HG03095 (cell line): ENCODE data around the gene DSG2.
A peak's percentile ranks its signal among the peaks of the same experiment; 100 is the strongest.

ENCODE experiments used
- ATAC-seq: cut with Tn5 transposase; IDR thresholded peaks from one replicate; pipeline ENCODE4 v1.9.1; 2021; ENCODE audit warnings: moderate library complexity; ENCODE audit not compliant: unreplicated experiment

Gene DSG2

DNA sequence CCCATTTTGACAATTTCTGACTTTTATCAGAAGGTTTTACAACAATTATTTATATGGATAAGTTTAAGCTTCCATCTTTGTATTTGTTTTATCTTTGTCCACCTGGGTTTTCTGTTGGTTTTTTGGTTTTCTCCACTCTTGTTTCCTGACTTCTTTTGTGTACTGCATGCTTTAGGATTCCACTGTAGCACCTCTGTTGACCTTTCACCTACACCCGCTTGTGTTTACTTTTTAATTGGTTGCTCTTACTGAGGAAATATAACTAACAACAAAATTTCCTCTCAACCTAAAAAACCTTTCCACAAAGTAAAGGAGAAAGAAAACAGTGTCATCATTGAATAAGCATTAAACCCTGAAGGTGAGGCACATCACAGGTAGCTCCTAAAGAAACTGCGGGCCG is 53.9 kb downstream of the DSG2 start:
- ATAC-seq, result no peak

DNA sequence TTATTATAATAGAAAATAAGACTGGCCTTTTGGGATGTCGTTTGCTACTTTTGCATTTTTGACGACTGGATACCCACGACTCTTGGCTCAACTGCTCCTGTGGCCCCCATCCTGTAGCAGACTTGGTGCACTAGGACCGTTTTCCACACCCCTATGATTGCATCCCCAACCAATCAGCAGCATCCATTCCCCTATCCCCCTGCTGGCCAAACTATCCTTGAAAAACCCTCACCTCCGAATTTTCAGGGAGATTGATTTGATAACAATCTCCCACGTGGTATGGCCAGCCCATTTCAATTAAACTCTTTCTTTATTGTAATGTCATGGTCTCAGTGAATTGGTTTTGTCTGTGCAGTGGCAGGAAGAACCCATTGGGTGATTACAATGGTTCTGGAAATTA is 55.8 kb downstream of the DSG2 start:
- no peak for ATAC-seq

DNA sequence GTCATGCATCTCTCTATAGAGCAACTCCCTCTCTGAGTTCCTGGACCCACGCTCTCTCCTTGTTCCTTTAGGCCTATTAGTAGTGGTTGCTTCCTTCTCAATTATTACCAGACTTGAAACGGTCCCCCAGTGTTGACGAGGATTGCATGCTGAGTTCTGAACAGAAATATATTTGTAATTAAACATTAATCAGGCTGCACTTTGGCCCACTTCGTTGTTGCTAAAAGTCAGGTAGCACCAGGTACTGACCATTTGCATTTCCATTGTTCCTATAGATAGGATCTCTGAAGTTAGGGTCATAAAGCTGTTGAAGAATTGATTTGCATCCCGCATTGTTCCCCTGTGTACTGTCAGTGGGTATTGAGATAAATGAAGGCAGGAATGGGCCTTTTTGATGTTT is 56.8 kb downstream of the DSG2 start:
- no peak for ATAC-seq

DNA sequence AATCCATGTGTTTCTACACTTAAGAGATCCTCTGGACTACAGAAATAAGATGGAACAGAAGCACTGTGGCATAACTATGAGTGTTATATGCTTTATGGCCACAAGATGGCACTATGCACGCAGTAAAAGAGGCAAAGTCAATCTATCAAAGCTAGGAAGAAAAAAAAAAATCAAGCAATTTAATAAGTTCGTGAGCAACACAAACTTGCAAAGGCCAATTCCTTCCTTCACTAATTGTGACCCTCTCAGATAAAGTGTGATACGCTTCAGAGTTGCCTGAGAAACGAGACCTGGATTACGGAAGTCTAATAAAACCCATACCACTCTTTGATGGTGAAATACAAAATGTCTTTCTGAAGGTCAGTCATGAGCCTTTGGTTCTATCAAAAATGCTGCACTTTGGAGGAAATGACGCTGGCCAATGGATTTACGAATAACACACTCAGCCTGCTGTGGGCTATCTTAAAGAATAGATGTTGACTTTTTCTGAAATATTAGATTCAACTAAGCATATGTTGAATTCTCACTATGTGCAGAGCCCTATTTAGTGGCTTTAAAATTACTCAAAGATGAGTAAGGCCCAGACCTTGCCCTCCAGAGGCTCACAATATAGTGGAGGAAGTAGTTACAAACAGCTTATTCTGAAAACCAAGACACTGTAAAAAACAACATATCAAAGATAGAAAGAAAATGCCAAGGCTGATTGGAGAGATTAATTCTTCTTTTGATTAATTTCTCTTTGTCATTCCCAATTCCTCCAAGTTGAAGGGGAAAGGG is 58.2 kb downstream of the DSG2 start:
- no peak for ATAC-seq

DNA sequence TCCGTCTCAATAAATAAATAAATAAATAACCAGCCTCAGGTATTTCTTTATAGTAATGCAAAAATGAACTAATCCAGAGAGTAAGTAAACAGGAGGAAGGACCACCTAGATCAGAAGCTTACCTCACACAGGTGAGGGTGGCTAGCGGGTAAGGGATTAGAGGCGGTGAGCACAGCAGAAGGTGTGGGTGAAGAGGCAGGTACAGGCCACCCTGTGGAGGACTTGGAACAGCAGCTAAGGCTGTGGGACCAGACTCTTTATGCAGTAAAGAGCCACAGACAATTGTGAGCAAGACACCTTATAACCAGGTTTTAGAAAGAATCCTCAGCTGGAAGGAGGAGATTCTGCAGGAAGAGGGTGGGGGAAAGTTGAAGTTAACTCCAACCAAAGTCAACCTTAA is 59.5 kb downstream of the DSG2 start:
- no peak for ATAC-seq

DNA sequence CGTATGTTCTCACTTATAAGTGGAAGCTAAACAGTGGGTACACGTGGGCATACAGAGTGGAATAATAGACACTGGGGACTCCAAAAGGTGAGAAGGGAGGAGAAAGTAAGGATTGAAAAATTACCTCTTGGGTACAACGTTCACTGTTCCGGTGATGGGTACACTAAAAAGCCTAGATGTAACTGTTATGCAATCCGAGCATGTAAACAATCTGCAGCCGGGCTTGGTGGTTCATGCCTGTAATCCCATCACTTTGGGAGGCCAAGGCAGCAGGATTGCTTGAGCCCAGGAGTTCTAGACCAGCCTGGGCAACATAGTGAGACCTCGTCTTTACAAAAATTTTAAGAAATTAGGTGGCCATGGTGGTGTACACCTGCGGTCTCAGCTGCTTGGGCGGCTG is 60.6 kb downstream of the DSG2 start:
- no peak for ATAC-seq

DNA sequence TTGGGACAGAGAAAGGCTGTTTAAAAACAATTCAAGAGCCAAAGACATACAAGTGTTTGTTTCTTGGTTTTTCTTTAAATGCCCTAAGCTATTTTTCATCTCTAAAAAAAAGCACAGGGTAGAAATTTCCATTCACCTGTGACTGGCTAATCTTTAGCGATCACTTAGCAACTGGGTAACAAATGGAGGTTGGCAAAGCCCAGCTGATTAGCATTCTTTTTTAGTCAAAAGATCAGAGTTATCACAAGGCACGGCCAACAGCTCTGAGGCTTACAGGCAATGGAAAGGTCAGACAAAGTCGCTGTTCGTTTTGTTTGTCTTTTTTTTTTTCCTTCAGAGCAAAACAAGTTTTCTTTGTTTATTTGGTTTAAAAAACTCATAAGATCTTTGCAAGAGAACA is 64.7 kb downstream of the DSG2 start:
- no peak for ATAC-seq

DNA sequence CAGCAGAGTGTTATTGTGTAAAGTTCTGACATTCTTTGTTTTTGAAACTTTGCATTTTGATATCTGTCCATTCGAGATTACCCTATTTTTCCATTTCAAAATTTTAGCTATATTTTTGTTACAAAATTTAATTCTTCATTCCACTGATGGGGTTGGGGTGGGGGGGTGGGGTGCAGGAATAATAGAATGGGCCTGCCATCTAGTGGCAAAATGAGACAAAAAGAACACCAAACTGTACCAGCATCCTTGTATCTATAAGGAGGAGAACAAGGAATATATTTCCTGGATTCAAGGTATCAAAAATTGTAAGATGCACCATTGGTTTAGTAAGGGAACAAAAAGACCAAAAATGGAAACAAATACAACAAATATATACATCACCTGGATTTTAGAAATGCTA is 65.8 kb downstream of the DSG2 start:
- no peak for ATAC-seq

DNA sequence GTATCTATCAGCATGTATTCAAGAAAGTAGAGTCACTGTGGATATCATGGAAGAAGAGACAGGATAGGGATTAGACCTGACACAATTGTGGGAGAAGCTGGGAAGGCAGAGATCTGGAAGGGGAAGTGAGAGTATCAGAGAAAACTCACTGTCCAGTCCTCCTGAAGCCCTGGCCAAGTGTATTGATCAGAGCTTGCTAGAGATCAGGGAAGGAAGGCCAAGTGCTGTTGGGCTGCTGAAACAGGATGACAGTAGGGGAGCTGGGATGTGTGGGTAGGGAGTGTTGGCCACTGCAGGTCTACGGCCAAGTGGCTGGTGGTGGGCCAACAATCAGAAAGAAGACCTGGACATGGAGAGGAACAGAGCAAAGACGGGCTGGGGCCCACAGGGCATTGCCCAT is 67.4 kb downstream of the DSG2 start:
- no peak for ATAC-seq

DNA sequence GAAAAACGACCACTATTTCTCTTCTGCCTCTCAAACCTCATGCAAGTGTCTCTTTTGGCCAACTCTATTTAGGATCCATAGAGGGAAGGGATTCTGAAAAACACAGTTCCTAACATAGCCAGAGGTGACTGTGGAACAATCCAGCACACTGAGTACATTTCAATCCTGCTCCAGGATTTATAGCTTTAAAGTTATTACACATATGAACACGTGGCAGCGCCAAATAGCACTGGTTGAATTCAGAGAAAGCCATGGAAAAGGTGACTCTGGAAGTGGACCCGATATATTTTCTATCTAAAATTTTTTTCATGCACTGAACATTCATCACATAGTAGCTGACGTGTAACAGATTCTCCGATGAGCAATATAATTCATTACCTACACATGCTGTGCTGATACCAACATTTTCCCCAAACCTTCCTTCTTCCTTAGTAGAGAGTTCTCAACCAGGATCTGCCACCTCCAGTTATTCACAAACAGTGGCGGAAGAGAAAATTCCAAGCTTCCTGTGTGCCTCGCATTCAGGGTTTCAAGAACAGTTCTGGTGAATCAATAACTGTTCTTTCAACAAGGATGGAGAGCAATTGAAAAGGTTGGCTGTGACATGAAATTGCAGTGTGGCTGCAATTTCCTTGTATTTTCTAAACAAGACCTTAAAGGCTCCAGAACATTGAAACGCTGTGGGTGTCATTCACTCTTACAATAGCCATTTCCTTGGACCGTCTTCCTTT is 68.0 kb downstream of the DSG2 start:
- ATAC-seq, result no peak

DNA sequence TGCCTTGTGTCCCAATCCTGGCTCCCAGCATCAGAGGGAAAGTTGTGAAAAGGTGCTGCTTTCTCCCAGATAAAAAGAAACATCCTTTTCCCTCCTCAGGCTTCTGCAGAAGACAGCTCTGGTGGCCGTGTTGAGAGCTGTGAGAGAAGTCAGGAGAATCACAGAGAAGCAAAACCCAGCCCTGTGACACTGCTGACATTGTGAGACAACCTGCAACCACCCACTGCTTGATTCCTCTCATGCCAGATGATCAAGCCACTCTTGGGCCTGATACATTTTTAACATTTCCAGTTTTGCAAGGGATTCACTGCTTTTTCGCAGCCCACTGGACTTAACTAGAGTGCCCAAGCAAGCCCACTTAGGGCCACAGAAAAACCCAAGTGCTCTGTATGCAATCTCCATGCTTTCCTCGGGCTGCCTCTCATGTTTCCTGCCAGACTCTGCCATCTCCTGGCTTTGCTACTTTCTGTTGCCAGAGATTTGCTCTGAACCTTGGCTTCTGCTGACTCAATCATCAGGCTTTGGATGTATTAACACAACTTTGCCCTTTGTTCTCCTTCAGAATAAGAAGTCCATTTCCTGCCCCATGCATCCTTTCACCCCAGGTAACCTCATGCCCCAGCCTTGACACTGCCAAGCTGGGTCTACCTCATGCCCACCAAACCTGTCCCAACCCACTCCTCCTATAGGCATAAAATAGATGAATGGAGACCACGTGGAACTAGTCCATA is 68.8 kb downstream of the DSG2 start:
- ATAC-seq, result no peak

DNA sequence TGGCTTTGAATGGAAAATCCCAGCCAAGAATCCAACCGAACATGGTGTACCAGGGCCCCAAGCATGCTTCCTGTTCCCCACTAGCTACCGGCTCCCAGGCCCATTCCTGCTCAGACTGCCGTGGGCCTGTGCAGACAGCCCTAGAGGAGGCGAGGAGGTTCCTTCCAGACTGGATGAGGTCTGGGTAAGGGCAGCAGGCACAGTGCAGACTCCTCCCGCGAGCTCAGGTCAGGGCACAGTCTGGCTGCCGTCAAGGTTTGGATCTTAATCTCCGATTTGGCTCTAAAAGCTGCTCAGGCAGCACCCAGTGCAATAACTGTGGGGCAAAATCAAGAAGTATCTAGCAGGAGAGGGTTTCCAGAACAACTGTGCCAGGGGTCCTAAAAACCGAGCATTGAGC is 74.4 kb downstream of the DSG2 start:
- ATAC-seq, result no peak

DNA sequence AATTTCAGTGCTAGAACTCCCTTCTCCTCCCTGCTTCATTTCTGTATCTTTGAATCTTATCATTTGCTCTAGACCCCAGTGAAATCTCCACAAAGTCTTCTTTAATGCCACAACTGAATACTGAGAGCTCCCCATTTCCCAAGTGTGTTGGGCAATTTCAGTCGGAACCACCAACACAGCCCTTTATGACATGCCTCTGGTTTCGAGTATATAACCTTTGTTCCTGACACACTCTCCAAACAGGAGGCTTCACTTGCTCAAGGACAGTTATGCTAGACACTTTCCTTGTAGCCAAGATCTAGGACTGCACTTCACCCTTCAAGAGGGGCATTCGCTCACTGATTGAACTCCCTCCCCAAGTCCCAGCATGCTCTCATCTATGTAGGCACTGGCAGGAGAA is 75.1 kb downstream of the DSG2 start:
- ATAC-seq, result no peak

DNA sequence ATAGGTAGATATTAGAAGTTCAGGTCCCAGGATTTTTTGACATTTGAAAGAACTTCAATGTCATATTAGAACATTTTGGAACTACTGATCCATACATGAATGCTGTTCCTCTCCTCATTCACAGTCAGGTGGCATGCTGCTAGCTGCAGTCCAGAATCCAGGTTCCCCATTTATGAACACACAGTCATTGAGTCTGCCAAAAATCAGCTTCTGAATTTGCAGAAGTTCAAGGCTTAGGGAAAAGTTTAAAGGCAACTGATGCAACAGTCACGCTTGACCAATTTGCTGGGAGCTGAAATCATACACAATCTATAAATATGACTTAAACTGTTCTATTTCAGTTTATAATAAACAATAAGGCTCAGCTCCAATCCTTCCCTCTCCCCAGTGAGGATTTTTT is 76.4 kb downstream of the DSG2 start:
- ATAC-seq, result no peak

DNA sequence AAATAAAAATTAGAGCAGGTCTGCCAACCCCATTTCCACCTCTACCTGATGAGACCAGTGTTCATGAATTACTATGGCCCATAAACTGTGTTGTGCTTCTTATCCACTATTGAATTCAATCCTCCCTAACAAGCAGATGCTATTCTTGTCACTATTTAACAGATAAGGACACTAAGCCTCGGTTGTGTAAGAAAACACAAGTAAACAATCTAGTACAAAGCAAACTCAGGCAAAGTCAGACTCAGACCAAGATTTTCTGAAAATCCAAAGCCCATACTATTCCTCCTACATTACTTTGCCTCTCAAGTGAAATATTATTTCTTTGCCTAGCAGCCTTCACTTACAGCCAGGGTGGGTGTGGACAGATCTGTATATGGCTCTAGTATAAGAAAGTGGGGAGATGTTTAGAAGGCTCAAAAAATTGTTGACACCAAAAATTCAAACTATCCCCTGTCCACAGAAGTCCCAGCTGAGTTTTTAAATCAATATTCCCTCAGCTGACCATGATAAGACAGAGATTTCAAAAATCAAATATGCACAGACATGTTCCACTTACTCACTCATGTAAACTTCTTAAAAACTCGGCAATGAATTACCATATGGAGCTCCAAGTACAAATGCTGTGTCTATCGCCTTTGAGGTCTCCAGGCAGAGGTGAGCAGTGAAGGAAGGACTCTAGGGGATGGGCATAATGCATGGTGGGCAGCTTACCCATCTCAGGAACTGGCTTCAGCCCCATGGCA is 77.7 kb downstream of the DSG2 start:
- ATAC-seq, result no peak

DNA sequence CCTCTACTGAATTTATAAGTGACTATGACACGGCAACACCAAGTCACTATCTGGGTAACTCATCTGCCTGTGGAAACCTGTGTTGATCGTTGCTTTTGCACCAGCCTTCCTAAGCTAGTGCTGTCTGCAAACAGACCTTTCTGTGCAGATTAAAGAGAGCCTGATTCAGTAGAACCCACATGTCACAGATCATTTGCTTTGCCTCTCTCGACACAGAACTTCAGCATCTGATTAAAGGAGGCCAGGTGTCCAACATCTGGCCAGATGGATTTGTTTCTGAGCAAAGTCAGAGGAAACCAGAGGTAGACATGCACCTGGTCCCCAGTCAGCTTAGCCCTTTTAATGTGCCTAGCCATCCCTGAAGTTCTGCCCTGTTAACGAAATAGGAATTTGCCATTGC is 78.7 kb downstream of the DSG2 start:
- peak; percentile 50 for ATAC-seq

DNA sequence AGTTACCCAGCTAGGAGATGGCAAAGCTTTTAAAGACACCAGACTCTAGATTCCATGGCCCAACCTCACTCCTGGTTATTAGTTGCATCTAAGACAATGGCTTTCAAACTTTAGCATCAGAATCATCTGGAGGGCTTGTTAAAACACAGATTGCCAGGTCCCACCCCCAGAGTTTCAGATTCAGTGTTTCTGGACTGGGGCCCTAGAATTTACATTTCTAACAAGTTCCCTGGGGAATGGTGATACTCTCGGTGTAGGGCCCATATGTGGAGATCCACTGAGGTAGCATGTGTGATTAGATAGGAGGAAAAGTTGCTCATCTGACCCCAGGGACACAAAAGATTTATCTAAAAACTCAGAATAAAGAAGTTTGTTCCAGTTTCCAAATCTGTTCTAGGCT is 79.2 kb downstream of the DSG2 start:
- ATAC-seq, result peak; percentile 22

DNA sequence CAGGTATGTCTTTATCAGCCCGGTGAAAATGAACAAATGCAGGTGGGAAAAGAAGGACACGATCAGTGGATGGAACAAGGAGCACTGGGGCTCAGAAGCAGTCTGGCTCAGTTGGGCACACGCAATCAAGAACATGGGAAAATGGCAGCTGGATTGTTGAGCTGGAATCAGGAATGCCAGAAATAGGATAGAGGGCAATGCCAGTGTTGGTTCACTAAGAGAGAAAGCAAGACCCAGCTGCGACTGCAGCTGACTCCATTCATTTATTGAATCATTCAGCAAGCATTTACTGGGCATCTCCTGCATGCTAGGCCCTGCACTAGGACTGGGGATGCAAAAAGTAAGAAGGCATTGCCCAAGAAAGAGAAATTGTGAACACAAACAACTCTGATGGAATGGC is 80.1 kb downstream of the DSG2 start:
- ATAC-seq, result no peak

DNA sequence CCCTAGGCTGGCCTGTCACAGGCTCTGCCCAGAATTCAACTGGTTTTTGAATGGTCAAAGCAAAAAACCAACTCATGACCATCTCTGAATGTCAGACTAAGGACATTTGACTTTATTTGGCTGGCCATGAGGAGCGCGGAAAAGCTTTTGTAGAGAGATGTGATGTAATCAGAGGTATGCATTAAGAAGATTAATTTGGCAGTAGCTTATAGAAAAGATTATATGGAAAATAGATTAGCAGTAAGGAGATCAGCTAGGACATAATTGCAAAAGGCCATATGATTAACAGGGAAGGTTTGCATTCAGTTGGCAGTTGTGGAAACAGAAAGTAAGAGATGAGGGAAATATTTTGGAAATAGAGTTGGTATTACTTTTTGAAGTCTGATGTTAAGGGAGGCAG is 81.4 kb downstream of the DSG2 start:
- ATAC-seq, result no peak

DNA sequence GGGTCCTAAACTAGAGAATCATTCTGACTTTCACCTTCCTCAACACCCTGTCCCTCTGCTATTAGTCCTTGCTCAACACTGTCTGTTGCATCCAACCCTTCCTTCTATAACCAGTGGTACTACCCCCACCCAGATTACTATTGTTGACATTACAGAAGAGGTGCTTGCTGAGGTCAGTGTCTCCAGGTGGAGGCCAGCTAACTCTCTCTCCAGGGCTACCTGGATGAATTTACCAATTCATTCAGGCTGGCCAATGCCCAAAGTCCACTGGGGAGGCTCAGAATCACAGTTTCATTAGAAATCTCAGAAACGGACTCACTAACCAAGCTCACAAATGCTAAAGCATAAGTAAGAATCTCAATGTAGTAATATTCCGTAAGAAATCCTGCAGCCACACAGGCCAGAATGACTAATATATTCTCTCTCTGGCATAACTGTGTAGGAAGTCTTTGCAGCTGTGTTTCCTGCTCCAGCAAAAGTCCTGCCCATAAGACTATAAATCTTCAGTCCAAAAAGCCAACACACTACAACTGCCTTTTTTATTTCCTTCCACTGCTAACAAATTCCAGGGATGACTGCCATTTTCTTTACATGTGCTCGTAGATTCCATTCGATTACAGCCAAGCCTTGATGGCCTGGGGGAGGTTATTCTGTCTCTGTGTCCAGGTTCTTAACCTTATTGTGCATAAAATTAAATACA is 83.7 kb downstream of the DSG2 start:
- ATAC-seq, result no peak
